ENCODE results near the gene CDK17. TPM values are rescaled to one million over a fixed set of nuclear protein-coding genes. Genes with fewer than 3 reads are reported as not detected.
"Not testable (repeated sequence)": the region's sequence is repeated elsewhere in the genome, so short reads cannot be mapped to it uniquely, and the experiment has no call there.

CDK17 gene
- total RNA-seq, 2 experiments from 2014 or later = 41.4 to 45.8 TPM

DNA sequence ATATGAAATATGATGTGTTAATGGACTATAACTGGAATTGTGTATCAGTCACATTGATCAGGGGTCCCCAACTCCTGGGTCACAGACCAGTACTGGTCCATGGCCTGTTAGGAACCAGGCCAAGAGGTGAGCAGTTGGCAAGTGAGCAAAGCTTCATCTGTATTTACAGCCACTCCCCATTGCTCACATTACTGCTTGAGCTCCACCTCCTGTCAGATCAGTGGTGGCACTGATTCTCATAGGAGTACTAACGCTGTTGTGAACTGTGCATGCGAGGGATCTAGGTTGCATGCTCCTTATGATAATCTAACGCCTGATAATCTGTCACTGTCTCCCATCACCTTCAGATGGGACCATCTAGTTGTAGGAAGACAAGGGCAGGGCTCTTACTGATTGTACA is 72.3 kb downstream of the CDK17 start:
- CTCF ChIA-PET = interaction anchor here (1.5 to 1.7 kb wide), 2 partner anchors 8 to 20 kb away, joined by 3 to 5 read pairs; no protein-coding TSS in a partner anchor
- no peaks in the 10 kb centered on the region for H3K9me3 Mint-ChIP-seq
- no peak overlapping the region for H3K4me3 Mint-ChIP-seq
- intact Hi-C loops (cut with micrococcal nuclease) = loop anchor here (2.0 to 5.0 kb wide), 4 partner anchors 31 to 266 kb away; no protein-coding TSS in a partner anchor
- peak; percentile 49 for DNase-seq
- H3K27me3 Mint-ChIP-seq (ENCODE audit: low read depth) = no peaks in the 10 kb centered on the region
- H3K36me3 Mint-ChIP-seq (ENCODE audit: low read depth) = peaks cover 21% of the 10 kb centered on the region
- peaks cover 49% of the 10 kb centered on the region for H3K4me1 Mint-ChIP-seq (ENCODE audit: low read depth)
- H3K27ac Mint-ChIP-seq = peak overlapping the region; percentile 65

DNA sequence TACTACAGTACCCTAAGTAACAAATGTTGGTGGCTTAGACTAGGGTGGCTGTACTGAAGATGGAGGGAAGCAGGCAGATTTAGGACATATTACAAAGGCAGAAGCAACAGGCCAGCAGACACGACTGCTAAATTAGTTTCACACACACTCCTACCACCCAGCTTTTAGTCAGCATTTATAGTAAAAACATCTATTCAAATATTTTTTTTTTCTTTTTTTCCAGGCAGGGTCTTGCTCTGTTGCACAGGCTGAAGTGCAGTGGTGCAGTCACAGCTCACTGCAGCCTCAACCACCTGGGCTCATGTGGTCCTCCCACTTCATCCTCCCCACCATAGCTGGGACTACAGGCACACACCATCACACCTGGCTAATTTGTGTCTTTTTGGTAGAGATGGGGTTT is 72.9 kb downstream of the CDK17 start:
- Mint-ChIP-seq H3K4me1 (ENCODE audit: low read depth) (peaks cover 49% of the 10 kb centered on the region), H3K9me3 (no peaks in the 10 kb centered on the region), H3K36me3 (ENCODE audit: low read depth) (peaks cover 25% of the 10 kb centered on the region), H3K4me3 (no peak overlapping the region), H3K27ac (peak overlapping the region; percentile 65), H3K27me3 (ENCODE audit: low read depth) (no peaks in the 10 kb centered on the region)
- CTCF ChIA-PET = interaction anchor here (1.5 to 1.7 kb wide), 2 partner anchors 9 to 21 kb away, joined by 3 to 5 read pairs; no protein-coding TSS in a partner anchor
- no peak for DNase-seq
- intact Hi-C loops (cut with micrococcal nuclease) = loop anchor here (2.0 to 5.0 kb wide), 4 partner anchors 31 to 265 kb away; no protein-coding TSS in a partner anchor

DNA sequence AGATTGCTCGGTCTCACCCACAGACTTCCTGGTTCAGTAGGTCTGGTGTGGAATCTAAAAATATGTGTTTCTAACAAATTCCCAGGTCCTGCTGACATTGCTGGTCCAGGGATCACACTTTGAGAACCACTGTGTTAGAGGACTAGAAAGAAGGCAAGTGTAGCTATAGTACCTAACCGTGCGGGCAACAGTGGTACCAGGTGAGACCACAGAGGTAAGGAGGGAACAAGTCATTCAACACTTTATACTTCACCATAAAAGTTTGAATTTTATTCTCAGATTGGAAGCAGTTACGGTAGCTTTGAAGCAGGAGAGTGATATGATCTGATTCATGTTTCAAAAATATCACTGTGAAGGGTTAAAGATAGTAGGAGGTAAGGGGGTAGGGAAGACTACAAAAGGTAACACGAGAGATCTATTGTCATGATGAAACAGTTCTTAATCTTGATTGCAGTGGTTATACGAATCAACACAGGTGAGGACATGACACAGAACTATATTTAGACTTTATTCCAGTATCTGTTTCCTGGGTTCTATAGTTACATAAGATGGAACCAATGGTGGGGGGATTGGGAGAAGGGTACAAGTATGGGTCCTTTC is 73.5 kb downstream of the CDK17 start:
- no peak overlapping the region for H3K4me3 Mint-ChIP-seq
- intact Hi-C loops (cut with micrococcal nuclease) = loop anchor here (2.0 to 5.0 kb wide), 4 partner anchors 30 to 264 kb away; no protein-coding TSS in a partner anchor
- no peaks in the 10 kb centered on the region for H3K27me3 Mint-ChIP-seq (ENCODE audit: low read depth)
- CTCF ChIA-PET = interaction anchor here (0.6 to 1.7 kb wide), 6 partner anchors 9 to 190 kb away, joined by 3 to 5 read pairs (median 3); partner anchors contain the start of gene CDK17
- peak overlapping the region; percentile 54 for H3K27ac Mint-ChIP-seq
- DNase-seq = peak; percentile 26
- peaks cover 51% of the 10 kb centered on the region for H3K4me1 Mint-ChIP-seq (ENCODE audit: low read depth)
- peaks cover 29% of the 10 kb centered on the region for H3K36me3 Mint-ChIP-seq (ENCODE audit: low read depth)
- peaks cover 2% of the 10 kb centered on the region for H3K9me3 Mint-ChIP-seq

DNA sequence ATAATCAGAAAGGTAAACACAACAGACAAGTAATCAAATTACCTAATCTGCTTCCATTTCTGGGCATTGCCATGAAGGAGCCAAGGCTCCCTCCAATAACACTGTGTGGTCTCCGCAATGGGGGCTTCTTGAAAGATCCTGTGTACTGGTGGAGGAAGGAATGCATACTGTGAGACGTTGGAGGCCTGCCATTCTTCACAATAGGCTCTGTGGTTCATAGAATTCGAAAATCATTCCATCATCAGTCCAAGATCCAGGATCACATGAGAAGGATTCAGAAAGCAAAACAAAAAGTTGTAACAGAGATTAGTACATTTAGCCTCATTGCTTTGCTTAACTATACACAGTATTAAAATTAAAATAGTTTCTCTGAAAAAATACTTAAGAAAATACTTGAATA is 76.3 kb downstream of the CDK17 start:
- intact Hi-C loops (cut with micrococcal nuclease) = loop anchor here (1.0 kb wide), 1 partner anchor 33 kb away; no protein-coding TSS in a partner anchor
- no peak for DNase-seq
- H3K36me3 Mint-ChIP-seq (ENCODE audit: low read depth) = peaks cover 25% of the 10 kb centered on the region
- CTCF ChIA-PET = no interaction called here
- H3K27ac Mint-ChIP-seq = no peak overlapping the region
- H3K4me1 Mint-ChIP-seq (ENCODE audit: low read depth) = peaks cover 39% of the 10 kb centered on the region
- H3K9me3 Mint-ChIP-seq = peaks cover 2% of the 10 kb centered on the region
- H3K4me3 Mint-ChIP-seq = no peak overlapping the region
- H3K27me3 Mint-ChIP-seq (ENCODE audit: low read depth) = no peaks in the 10 kb centered on the region

DNA sequence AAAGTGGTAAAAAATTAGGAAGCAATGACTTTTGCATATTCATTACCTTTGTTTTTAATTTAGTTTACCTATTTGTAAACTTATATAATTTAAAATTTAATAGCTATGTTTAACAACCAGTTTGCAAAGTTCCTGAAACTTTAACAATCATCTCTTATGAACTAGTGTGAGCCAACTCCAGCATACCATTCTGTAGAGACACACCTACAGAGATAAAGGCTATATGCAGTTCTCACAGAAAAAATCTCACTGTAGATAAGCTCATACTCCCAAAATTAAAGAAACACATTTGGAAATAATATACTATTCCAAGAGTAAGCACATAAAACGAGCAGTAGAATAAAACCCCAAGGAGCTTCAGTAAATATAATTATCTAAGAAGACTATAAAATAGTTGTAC is 77.5 kb downstream of the CDK17 start:
- Mint-ChIP-seq H3K4me3 (no peak overlapping the region), H3K27ac (no peak overlapping the region), H3K4me1 (ENCODE audit: low read depth) (peaks cover 28% of the 10 kb centered on the region), H3K9me3 (peaks cover 3% of the 10 kb centered on the region), H3K27me3 (ENCODE audit: low read depth) (no peaks in the 10 kb centered on the region), H3K36me3 (ENCODE audit: low read depth) (peaks cover 25% of the 10 kb centered on the region)
- CTCF ChIA-PET = interaction anchor here (0.9 kb wide), 1 partner anchor 143 kb away, joined by 3 read pairs; no protein-coding TSS in a partner anchor
- DNase-seq = no peak
- intact Hi-C loops (cut with micrococcal nuclease) = loop anchor here (1.0 kb wide), 1 partner anchor 35 kb away; no protein-coding TSS in a partner anchor

DNA sequence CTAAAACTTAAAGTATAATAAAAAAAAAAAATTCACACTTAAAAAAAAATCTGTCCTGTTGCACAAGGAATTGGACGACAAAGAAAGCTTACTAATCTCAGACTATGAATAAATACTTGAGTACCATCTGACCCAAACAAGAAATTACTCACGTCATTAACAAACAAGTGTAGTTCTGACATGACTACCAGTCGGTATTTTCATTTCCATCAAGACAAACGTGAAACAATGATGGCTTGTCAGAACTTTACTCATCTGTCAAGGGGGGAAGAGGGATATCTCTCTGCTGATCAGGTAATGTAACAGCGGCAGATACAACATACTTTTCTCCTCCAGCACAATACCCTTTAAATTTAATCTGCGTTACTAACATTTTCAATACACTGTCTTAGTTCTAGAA is 78.3 kb downstream of the CDK17 start:
- CTCF ChIA-PET = interaction anchor here (0.6 kb wide), 1 partner anchor 69 kb away, joined by 3 read pairs; no protein-coding TSS in a partner anchor
- Mint-ChIP-seq H3K27me3 (ENCODE audit: low read depth) (no peaks in the 10 kb centered on the region), H3K27ac (no peak overlapping the region), H3K9me3 (peaks cover 3% of the 10 kb centered on the region), H3K4me3 (no peak overlapping the region), H3K4me1 (ENCODE audit: low read depth) (peaks cover 20% of the 10 kb centered on the region), H3K36me3 (ENCODE audit: low read depth) (peaks cover 25% of the 10 kb centered on the region)
- intact Hi-C loops (cut with micrococcal nuclease) = no loop called here
- DNase-seq = no peak

DNA sequence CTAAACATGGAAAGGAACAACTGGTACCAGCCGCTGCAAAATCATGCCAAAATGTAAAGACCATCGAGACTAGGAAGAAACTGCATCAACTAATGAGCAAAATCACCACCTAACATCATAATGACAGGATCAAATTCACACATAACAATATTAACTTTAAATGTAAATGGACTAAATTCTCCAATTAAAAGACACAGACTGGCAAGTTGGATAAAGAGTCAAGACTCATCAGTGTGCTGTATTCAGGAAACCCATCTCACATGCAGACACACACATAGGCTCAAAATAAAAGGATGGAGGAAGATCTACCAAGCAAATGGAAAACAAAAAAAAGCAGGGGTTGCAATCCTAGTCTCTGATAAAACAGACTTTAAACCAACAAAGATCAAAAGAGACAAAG is 82.4 kb downstream of the CDK17 start:
- H3K9me3 Mint-ChIP-seq; H3K27ac Mint-ChIP-seq; CTCF ChIA-PET; H3K4me3 Mint-ChIP-seq; H3K27me3 Mint-ChIP-seq (ENCODE audit: low read depth); DNase-seq; intact Hi-C loops (cut with micrococcal nuclease): not testable (repeated sequence)
- Mint-ChIP-seq H3K4me1 (ENCODE audit: low read depth) (peaks cover 22% of the 10 kb centered on the region), H3K36me3 (ENCODE audit: low read depth) (peaks cover 12% of the 10 kb centered on the region)

DNA sequence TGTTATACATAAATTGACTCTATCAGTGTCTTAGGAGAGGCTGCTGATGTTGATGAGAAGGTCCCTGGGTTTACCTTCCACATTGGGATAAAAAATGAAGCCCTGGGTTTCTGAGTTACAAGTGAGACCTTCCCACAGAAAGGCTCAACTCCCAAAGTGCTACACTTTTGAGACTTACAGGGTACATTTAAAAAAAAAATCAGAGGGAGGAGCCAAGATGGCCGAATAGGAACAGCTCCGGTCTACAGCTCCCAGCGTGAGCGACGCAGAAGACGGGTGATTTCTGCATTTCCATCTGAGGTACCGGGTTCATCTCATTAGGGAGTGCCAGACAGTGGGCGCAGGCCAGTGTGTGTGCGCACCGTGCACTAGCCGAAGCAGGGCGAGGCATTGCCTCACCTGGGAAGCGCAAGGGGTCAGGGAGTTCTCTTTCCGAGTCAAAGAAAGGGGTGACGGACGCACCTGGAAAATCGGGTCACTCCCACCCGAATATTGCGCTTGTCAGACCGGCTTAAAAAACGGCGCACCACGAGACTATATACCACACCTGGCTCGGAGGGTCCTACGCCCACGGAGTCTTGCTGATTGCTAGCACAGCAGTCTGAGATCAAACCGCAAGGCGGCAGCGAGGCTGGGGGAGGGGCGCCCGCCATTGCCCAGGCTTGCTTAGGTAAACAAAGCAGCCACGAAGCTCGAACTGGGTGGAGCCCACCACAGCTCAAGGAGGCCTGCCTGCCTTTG is 84.3 kb downstream of the CDK17 start:
- H3K27ac Mint-ChIP-seq; DNase-seq; H3K36me3 Mint-ChIP-seq (ENCODE audit: low read depth); intact Hi-C loops (cut with micrococcal nuclease); H3K9me3 Mint-ChIP-seq; H3K27me3 Mint-ChIP-seq (ENCODE audit: low read depth): not testable (repeated sequence)
- Mint-ChIP-seq H3K4me1 (ENCODE audit: low read depth) (peaks cover 20% of the 10 kb centered on the region), H3K4me3 (peak overlapping the region; percentile 74)
- CTCF ChIA-PET = interaction anchor here (0.7 to 0.9 kb wide), 3 partner anchors 82 to 175 kb away, joined by 3 to 4 read pairs (median 3); no protein-coding TSS in a partner anchor

DNA sequence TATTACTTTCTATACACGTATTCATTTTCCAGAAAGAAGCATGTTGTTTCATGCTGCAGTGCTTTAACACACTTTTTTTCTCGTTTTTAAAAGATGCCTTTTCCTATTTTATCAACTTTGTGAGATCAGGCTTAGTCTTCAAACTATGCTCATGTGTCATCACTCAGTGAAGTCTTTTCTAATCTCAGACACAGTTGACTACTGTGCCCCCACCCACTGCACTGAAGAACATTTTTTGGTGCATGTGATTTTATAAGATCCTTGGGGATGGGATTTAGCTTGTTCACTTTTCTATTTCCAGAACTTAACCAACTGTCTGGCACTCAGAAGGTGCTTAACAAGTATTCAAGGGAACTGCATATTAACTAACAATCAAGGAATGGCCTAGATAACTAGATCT is 85.5 kb downstream of the CDK17 start:
- H3K9me3 Mint-ChIP-seq = peaks cover 1% of the 10 kb centered on the region
- H3K27ac Mint-ChIP-seq = no peak overlapping the region
- H3K4me3 Mint-ChIP-seq = no peak overlapping the region
- intact Hi-C loops (cut with micrococcal nuclease) = no loop called here
- no peak for DNase-seq
- peaks cover 20% of the 10 kb centered on the region for H3K4me1 Mint-ChIP-seq (ENCODE audit: low read depth)
- peaks cover 4% of the 10 kb centered on the region for H3K36me3 Mint-ChIP-seq (ENCODE audit: low read depth)
- H3K27me3 Mint-ChIP-seq (ENCODE audit: low read depth) = no peaks in the 10 kb centered on the region
- CTCF ChIA-PET = interaction anchor here (0.6 to 1.2 kb wide), 3 partner anchors 18 to 51 kb away, joined by 3 read pairs; no protein-coding TSS in a partner anchor

DNA sequence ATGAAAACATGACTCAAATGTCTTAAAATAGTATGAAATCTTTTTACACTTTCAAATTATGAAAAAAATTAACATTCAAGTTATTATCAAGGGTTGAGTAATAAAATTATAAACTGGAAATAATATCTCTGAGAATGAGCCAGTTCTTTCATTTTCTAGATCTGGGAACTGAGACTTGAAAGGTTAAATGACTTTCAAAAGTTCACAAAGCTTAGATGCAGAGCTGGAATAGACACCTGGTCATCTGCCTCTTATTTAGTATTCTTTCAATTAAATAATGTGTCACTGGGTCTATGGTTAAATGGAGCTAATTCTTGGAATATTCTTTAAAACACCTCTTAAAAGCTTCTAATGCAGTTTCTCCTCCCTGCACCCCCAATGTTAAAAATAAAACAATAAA is 86.6 kb downstream of the CDK17 start:
- peaks cover 1% of the 10 kb centered on the region for H3K9me3 Mint-ChIP-seq
- DNase-seq = no peak
- H3K4me3 Mint-ChIP-seq = no peak overlapping the region
- peaks cover 4% of the 10 kb centered on the region for H3K36me3 Mint-ChIP-seq (ENCODE audit: low read depth)
- CTCF ChIA-PET = interaction anchor here (1.1 kb wide), 1 partner anchor 17 kb away, joined by 3 read pairs; no protein-coding TSS in a partner anchor
- no peaks in the 10 kb centered on the region for H3K27me3 Mint-ChIP-seq (ENCODE audit: low read depth)
- H3K27ac Mint-ChIP-seq = no peak overlapping the region
- peaks cover 20% of the 10 kb centered on the region for H3K4me1 Mint-ChIP-seq (ENCODE audit: low read depth)
- intact Hi-C loops (cut with micrococcal nuclease) = no loop called here

DNA sequence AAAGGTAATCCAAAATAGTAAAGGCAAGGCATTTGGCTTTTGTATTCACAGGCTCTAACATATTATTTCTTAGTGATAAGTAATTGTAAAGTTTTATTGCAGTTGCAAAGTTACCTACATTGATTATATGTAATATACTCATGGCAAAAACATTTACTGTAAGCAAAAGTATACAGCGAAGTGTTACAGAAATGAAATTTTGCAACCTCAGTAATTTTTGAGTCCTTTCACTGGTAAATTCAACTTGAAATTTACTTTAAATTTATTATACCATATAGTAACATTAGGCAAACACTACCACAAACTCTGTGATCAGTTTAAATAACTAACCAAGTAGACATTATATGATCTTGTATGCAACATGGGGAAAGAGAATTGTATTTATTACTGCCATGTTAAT is 89.0 kb downstream of the CDK17 start:
- H3K27me3 Mint-ChIP-seq (ENCODE audit: low read depth) = no peaks in the 10 kb centered on the region
- intact Hi-C loops (cut with micrococcal nuclease) = no loop called here

DNA sequence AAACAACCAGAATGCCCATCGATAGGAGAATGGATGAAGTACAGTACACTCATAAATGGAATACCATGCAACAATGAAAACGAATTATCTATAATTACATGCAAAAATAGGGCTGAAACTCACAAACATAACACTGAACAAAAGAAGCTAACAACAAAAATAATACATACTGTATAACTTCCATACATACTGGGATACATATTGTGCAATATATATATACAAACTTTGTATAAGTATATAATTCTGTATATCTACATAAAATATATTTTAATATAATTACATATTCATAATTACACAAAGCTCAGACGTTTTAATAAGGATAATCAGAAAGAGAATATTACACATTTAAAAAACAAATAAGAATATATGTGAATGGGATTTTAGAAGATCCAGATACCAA is 90.2 kb downstream of the CDK17 start:
- CTCF ChIA-PET = interaction anchor here (0.6 to 1.0 kb wide), 2 partner anchors 66 to 91 kb away, joined by 3 to 5 read pairs; no protein-coding TSS in a partner anchor
- no peak for DNase-seq
- no peaks in the 10 kb centered on the region for H3K27me3 Mint-ChIP-seq (ENCODE audit: low read depth)
- no peaks in the 10 kb centered on the region for H3K9me3 Mint-ChIP-seq
- intact Hi-C loops (cut with micrococcal nuclease) = no loop called here
- H3K4me3 Mint-ChIP-seq = no peak overlapping the region
- H3K27ac Mint-ChIP-seq = no peak overlapping the region
- H3K4me1 Mint-ChIP-seq (ENCODE audit: low read depth) = peaks cover 21% of the 10 kb centered on the region
- H3K36me3 Mint-ChIP-seq (ENCODE audit: low read depth) = peaks cover 4% of the 10 kb centered on the region

More for the DNA sequence above, 89.0 kb downstream of the CDK17 start:
- CTCF ChIA-PET = interaction anchor here (1.5 kb wide), 1 partner anchor 89 kb away, joined by 4 read pairs; the partner anchor contains the start of gene CDK17
- Mint-ChIP-seq H3K36me3 (ENCODE audit: low read depth) (peaks cover 4% of the 10 kb centered on the region), H3K4me1 (ENCODE audit: low read depth) (peaks cover 25% of the 10 kb centered on the region), H3K4me3 (no peak overlapping the region), H3K27ac (no peak overlapping the region), H3K9me3 (no peaks in the 10 kb centered on the region)
- DNase-seq = no peak
